HG03521 (cell line): ENCODE data around the gene RFX4.
"Not testable (repeated sequence)": the region's sequence is repeated elsewhere in the genome, so short reads cannot be mapped to it uniquely, and the experiment has no call there.

Experiments used
- ATAC-seq: cut with Tn5 transposase; IDR thresholded peaks from one replicate; pipeline ENCODE4 v1.9.1; 2021; ENCODE audit warnings: mild to moderate bottlenecking, moderate library complexity; ENCODE audit not compliant: unreplicated experiment

Gene RFX4

GRCh38 chr12:106588771-106589170, 6.0 kb downstream of the RFX4 start:
- no peak for ATAC-seq

GRCh38 chr12:106590601-106591000, 7.8 kb downstream of the RFX4 start:
- ATAC-seq: no peak

GRCh38 chr12:106594447-106594846, 11.6 kb downstream of the RFX4 start:
- ATAC-seq: no peak

GRCh38 chr12:106595268-106595667, 12.5 kb downstream of the RFX4 start:
- no peak for ATAC-seq

- no peak for ATAC-seq
Observed at GRCh38 chr12:106598003-106598402, 15.2 kb downstream of the RFX4 start.

- ATAC-seq: no peak
Observed at GRCh38 chr12:106599302-106599701, 16.5 kb downstream of the RFX4 start.

- no peak for ATAC-seq
Observed at GRCh38 chr12:106600503-106600902, 17.7 kb downstream of the RFX4 start.

GRCh38 chr12:106601031-106601430, 18.2 kb downstream of the RFX4 start:
- no peak for ATAC-seq

GRCh38 chr12:106601496-106601895, 18.7 kb downstream of the RFX4 start:
- no peak for ATAC-seq

GRCh38 chr12:106602076-106602475, 19.3 kb downstream of the RFX4 start:
- no peak for ATAC-seq

GRCh38 chr12:106605254-106605653, 22.4 kb downstream of the RFX4 start:
- no peak for ATAC-seq

- ATAC-seq: not testable (repeated sequence)
Observed at GRCh38 chr12:106620588-106620987, 37.8 kb downstream of the RFX4 start.

- ATAC-seq: no peak
Observed at GRCh38 chr12:106625976-106626375, 43.2 kb downstream of the RFX4 start.

GRCh38 chr12:106629797-106630659, 47.2 kb downstream of the RFX4 start:
- no peak for ATAC-seq

- no peak for ATAC-seq
Observed at GRCh38 chr12:106631150-106631549, 48.3 kb downstream of the RFX4 start.

- no peak for ATAC-seq
Observed at GRCh38 chr12:106631797-106632196, 49.0 kb downstream of the RFX4 start.

- no peak for ATAC-seq
Observed at GRCh38 chr12:106632797-106633450, 50.1 kb downstream of the RFX4 start.

- ATAC-seq: no peak
Observed at GRCh38 chr12:106633451-106633823, 50.6 kb downstream of the RFX4 start.

- ATAC-seq: no peak
Observed at GRCh38 chr12:106634206-106634605, 51.4 kb downstream of the RFX4 start.

GRCh38 chr12:106643000-106643399, 60.2 kb downstream of the RFX4 start:
- ATAC-seq: no peak

- no peak for ATAC-seq
Observed at GRCh38 chr12:106644335-106645073, 61.7 kb downstream of the RFX4 start.

- ATAC-seq: no peak
Observed at GRCh38 chr12:106645074-106645421, 62.2 kb downstream of the RFX4 start.
